Muscle layer of colon (tissue), 2 donors: ENCODE measurements around the gene CUL1.

Source experiments
- H3K27ac ChIP-seq: one replicate; pipeline ENCODE4 v1.7.0; 2013; ENCODE audit warnings: low read depth, mild to moderate bottlenecking, low read length, moderate library complexity
- H3K27me3 ChIP-seq, 2 donors: one replicate each; pipeline ENCODE4 v1.7.0; 2013; ENCODE audit warnings: low read length in 2 of 2, mild to moderate bottlenecking in 2 of 2; ENCODE audit not compliant: insufficient read depth in 2 of 2, control insufficient read depth in 1 of 2
- H3K36me3 ChIP-seq: one replicate; pipeline ENCODE4 v1.7.0; 2013; ENCODE audit warnings: mild to moderate bottlenecking, low read length; ENCODE audit not compliant: insufficient read depth
- H3K4me1 ChIP-seq: one replicate; pipeline ENCODE4 v1.7.0; 2013; ENCODE audit warnings: mild to moderate bottlenecking, low read length; ENCODE audit not compliant: insufficient read depth
- H3K4me3 ChIP-seq, 2 donors: one replicate each; pipeline ENCODE4 v1.7.0; 2013; ENCODE audit warnings: low read length in 2 of 2, low read depth in 1 of 2, mild to moderate bottlenecking in 1 of 2, moderate library complexity in 1 of 2
- H3K9ac ChIP-seq: one replicate; pipeline ENCODE4 v1.7.0; 2013; ENCODE audit warnings: low read length
- H3K9me3 ChIP-seq: one replicate; pipeline ENCODE4 v1.7.0; 2013; ENCODE audit warnings: mild to moderate bottlenecking, low read length
- donor health status: abdominal sarcoma.
- donor health status: Adenocarcinoma of cecum.

The CUL1 gene

DNA sequence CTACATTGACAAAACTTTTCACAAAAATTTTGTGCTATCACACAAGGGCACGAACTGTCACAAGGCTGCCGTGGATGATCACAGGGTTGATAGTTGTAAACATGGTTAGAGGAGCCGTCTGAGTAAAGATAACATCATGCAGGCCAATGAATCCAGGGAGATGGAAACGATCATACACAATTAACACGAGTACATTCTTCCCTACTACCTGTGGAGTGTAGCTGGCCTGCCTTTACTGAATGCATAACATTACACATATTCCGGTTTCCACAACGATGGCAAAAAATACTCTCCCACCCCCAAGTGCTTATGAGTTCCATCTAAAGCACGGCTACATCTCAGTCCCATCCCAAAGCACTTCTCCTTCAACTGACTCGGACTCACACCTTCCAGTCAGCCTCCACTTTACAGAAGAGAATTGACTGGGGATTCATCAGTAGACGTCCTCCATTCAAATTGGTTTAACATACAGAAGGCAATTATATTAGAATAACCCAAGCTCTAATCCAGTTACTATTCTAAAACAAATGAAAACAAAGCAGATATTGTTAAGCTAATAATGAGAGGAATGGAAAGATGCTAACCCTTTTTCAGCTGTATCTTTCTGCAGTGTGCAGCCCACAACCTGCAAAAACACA, 116.3 kb downstream of the CUL1 start:
- H3K9me3 ChIP-seq, result no peaks in the 10 kb centered on the region
- H3K27ac ChIP-seq, result no peak overlapping the region
- no peaks in the 10 kb centered on the region for H3K4me1 ChIP-seq
- H3K9ac ChIP-seq, result no peak overlapping the region
- H3K4me3 ChIP-seq, result no peak overlapping the region
- H3K27me3 ChIP-seq, result no peaks in the 10 kb centered on the region
- no peaks in the 10 kb centered on the region for H3K36me3 ChIP-seq

DNA sequence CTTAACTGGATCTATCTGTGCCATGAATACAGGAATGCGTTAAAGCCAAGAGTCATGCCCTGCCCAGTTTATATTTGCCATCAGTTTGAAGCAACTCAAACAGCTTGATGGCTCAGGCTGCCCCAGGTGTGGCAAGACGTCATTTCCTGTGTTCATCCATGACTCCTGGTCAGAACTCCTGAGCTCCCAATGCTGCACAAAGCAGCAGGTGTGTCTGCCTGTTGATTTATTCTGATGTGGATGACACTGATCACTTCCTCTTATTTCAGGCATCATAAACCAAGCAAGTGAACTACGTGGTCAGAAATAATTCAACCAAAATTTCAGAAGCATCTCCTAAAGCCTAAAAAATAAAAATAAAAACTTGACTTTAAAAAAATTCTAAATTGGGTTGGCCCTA, 116.9 kb downstream of the CUL1 start:
- Histone ChIP-seq H3K27ac (no peak overlapping the region), H3K36me3 (no peaks in the 10 kb centered on the region), H3K9me3 (no peaks in the 10 kb centered on the region), H3K4me1 (no peaks in the 10 kb centered on the region), H3K27me3 (no peaks in the 10 kb centered on the region), H3K9ac (no peak overlapping the region), H3K4me3 (no peak overlapping the region)

GRCh38 chr7:148819697-148820360, 121.1 kb downstream of the CUL1 start:
- Histone ChIP-seq H3K36me3 (no peaks in the 10 kb centered on the region), H3K27me3 (no peaks in the 10 kb centered on the region), H3K4me1 (no peaks in the 10 kb centered on the region), H3K4me3 (no peak overlapping the region), H3K9me3 (no peaks in the 10 kb centered on the region), H3K9ac (no peak overlapping the region), H3K27ac (no peak overlapping the region)

DNA sequence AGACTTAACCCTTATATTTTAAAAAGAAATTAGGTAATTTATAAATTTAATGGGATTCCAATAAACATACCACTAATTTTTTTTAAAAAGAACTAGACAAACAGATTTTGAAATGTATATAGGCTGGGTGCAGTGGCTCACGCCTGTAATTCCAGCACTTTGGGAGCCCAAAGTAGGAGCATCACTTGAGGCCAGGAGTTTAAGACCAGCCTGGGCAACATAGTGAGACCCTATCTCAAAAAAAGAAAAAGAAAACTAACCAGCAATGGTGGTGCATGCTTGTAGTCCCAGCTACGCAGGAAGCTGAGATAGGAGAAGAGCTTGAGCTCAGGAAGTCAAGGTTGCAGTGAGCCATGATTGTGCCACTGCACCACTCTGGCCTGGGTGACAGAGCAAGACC, 122.7 kb downstream of the CUL1 start:
- Histone ChIP-seq H3K36me3 (no peaks in the 10 kb centered on the region), H3K4me3 (no peak overlapping the region)

DNA sequence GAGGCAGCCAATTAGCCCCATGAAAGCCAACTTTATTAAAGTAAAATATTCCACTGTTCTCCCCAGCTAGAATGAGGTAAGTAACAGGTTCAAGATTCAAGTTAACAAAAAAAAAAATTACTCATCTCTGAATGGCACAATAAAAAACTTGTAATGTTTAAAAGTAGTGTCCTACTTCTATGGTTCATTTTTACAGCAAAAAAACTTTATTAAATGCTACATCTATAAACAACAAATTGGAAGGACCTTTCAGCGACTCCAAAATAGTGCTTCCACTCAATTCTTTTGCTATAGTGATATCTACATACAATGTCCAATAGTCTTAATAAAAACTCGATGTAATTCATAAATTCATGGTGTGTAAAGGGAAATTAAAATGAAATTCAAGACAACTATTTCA, 126.2 kb downstream of the CUL1 start:
- no peak overlapping the region for H3K27ac ChIP-seq
- H3K36me3 ChIP-seq, result no peaks in the 10 kb centered on the region
- H3K9ac ChIP-seq, result no peak overlapping the region
- no peaks in the 10 kb centered on the region for H3K27me3 ChIP-seq
- no peak overlapping the region for H3K4me3 ChIP-seq
- H3K9me3 ChIP-seq, result no peaks in the 10 kb centered on the region
- no peaks in the 10 kb centered on the region for H3K4me1 ChIP-seq

More for the DNA sequence above, 122.7 kb downstream of the CUL1 start:
- H3K4me1 ChIP-seq, result no peaks in the 10 kb centered on the region
- no peaks in the 10 kb centered on the region for H3K27me3 ChIP-seq
- H3K9me3 ChIP-seq, result no peaks in the 10 kb centered on the region
- H3K9ac ChIP-seq, result no peak overlapping the region
- H3K27ac ChIP-seq, result no peak overlapping the region

DNA sequence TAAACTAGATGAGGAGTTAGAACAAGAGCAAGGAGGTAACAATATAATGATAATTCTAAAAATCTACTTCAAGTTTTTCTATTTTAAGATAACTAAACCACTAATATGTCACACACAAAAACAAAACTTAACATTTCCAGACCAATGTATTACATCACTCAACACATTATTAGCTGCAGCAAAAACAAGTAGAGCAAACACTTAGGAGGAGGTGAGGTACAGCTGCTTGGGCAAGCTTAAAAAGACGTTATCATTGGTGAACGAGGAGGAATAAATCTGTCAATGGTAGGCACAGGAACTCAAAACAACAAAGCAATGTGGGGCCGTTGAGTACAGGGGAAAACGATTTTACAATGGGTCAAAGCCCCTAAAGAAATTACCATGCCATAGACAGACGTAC, 126.6 kb downstream of the CUL1 start:
- Histone ChIP-seq H3K36me3 (no peaks in the 10 kb centered on the region), H3K4me1 (no peaks in the 10 kb centered on the region), H3K9ac (no peak overlapping the region), H3K27ac (no peak overlapping the region), H3K9me3 (no peaks in the 10 kb centered on the region), H3K27me3 (no peaks in the 10 kb centered on the region), H3K4me3 (no peak overlapping the region)

GRCh38 chr7:148828965-148829364, 130.3 kb downstream of the CUL1 start:
- H3K4me3 ChIP-seq, result no peak overlapping the region
- H3K27ac ChIP-seq, result no peak overlapping the region
- no peaks in the 10 kb centered on the region for H3K36me3 ChIP-seq
- no peak overlapping the region for H3K9ac ChIP-seq
- no peaks in the 10 kb centered on the region for H3K9me3 ChIP-seq
- H3K4me1 ChIP-seq, result no peaks in the 10 kb centered on the region
- no peaks in the 10 kb centered on the region for H3K27me3 ChIP-seq

- Histone ChIP-seq H3K36me3 (no peaks in the 10 kb centered on the region), H3K9ac (no peak overlapping the region), H3K4me1 (no peaks in the 10 kb centered on the region), H3K4me3 (no peak overlapping the region), H3K9me3 (no peaks in the 10 kb centered on the region), H3K27me3 (no peaks in the 10 kb centered on the region), H3K27ac (no peak overlapping the region)
Observed at GRCh38 chr7:148830897-148831692, 132.4 kb downstream of the CUL1 start.

GRCh38 chr7:148831782-148832181, 133.1 kb downstream of the CUL1 start:
- Histone ChIP-seq H3K9ac (no peak overlapping the region), H3K36me3 (no peaks in the 10 kb centered on the region), H3K9me3 (no peaks in the 10 kb centered on the region), H3K4me3 (no peak overlapping the region), H3K27ac (no peak overlapping the region), H3K27me3 (no peaks in the 10 kb centered on the region), H3K4me1 (no peaks in the 10 kb centered on the region)

DNA sequence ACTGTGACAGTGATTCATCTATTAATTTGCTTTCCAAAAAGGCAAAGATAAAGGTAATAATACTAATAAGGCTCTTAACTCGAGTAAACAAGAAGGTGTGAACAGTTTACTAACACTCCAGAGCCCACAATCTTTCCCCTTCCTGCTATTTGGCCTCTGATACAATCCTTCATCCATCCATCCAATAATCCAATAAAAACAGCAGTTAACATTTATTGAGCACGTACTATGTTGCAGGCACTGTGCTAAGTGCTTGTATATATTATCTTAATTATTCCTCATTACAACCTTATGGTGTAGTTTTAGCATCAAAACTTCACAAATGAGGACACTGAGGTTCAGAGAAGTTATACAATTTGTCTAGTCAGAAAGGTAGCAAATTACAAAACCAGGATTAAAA, 135.9 kb downstream of the CUL1 start:
- H3K27me3 ChIP-seq, result no peaks in the 10 kb centered on the region
- no peaks in the 10 kb centered on the region for H3K36me3 ChIP-seq
- no peaks in the 10 kb centered on the region for H3K4me1 ChIP-seq
- H3K4me3 ChIP-seq, result no peak overlapping the region
- no peaks in the 10 kb centered on the region for H3K9me3 ChIP-seq
- H3K27ac ChIP-seq, result no peak overlapping the region
- H3K9ac ChIP-seq, result no peak overlapping the region

- Histone ChIP-seq H3K4me1 (no peaks in the 10 kb centered on the region), H3K27ac (no peak overlapping the region), H3K4me3 (no peak overlapping the region), H3K9ac (no peak overlapping the region), H3K9me3 (no peaks in the 10 kb centered on the region), H3K36me3 (no peaks in the 10 kb centered on the region), H3K27me3 (no peaks in the 10 kb centered on the region)
Observed at GRCh38 chr7:148835854-148836253, 137.2 kb downstream of the CUL1 start.
